ENCODE measurements around the gene PPA1. TPM values are rescaled to one million over a fixed set of nuclear protein-coding genes. Genes with fewer than 3 reads are reported as not detected.

PPA1 gene
- total RNA-seq, 1 experiment from 2014 or later: 293 TPM

DNA sequence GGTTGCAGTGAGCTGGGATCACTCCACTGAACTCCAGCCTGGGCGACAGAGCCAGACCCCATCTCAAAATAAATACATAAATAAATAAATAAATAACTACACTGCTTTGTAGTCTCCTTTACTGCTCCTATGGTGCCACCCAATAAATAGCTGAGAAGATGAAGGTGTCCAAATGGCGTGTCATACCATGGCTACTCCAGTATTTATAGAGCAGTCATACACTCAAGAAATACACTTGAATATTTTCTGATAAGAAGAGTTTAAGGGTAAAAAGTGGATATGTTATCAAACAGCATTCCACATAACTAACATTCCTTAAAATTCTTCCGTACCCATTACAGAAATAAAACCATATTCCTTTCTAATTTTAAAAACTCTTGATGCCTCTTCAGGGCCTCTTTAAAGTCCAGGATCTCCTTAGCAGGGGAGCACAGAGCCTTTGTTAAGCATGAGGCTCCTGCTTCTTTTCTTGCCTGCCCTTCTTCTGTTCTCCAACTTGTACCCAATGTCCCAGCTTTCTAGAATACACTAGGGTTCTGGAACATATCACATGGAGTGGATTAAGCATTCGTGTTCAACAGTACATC is 55.0 kb downstream of the PPA1 start:
- Mint-ChIP-seq H3K4me1 (ENCODE audit: insufficient read depth, unreplicated experiment) (peaks cover 7% of the 10 kb centered on the region), H3K4me3 (ENCODE audit: unreplicated experiment) (no peak overlapping the region), H3K36me3 (ENCODE audit: insufficient read depth, unreplicated experiment) (no peaks in the 10 kb centered on the region), H3K27ac (ENCODE audit: low read depth, unreplicated experiment) (no peak overlapping the region), H3K9me3 (ENCODE audit: unreplicated experiment) (peaks cover 16% of the 10 kb centered on the region), H3K27me3 (ENCODE audit: insufficient read depth, unreplicated experiment) (peaks cover 6% of the 10 kb centered on the region)
- ChIA-PET POLR2A (interaction anchor here (1.2 to 1.3 kb wide), 2 partner anchors 8 to 209 kb away, joined by 3 read pairs; no protein-coding TSS in a partner anchor), CTCF (interaction anchor here (2.3 kb wide), 1 partner anchor 62 kb away, joined by 8 read pairs; no protein-coding TSS in a partner anchor)
- intact Hi-C loops (cut with micrococcal nuclease): no loop called here
- no TSS peak for BruUV-seq (replicated peaks)
- TF ChIP-seq, protein P1, sequence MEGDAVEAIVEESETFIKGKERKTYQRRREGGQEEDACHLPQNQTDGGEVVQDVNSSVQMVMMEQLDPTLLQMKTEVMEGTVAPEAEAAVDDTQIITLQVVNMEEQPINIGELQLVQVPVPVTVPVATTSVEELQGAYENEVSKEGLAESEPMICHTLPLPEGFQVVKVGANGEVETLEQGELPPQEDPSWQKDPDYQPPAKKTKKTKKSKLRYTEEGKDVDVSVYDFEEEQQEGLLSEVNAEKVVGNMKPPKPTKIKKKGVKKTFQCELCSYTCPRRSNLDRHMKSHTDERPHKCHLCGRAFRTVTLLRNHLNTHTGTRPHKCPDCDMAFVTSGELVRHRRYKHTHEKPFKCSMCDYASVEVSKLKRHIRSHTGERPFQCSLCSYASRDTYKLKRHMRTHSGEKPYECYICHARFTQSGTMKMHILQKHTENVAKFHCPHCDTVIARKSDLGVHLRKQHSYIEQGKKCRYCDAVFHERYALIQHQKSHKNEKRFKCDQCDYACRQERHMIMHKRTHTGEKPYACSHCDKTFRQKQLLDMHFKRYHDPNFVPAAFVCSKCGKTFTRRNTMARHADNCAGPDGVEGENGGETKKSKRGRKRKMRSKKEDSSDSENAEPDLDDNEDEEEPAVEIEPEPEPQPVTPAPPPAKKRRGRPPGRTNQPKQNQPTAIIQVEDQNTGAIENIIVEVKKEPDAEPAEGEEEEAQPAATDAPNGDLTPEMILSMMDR (IDR thresholded peaks at IDR 0.05; ENCODE audit: unreplicated experiment): no peak
- DNase-seq (ENCODE audit: unreplicated experiment): no peak

DNA sequence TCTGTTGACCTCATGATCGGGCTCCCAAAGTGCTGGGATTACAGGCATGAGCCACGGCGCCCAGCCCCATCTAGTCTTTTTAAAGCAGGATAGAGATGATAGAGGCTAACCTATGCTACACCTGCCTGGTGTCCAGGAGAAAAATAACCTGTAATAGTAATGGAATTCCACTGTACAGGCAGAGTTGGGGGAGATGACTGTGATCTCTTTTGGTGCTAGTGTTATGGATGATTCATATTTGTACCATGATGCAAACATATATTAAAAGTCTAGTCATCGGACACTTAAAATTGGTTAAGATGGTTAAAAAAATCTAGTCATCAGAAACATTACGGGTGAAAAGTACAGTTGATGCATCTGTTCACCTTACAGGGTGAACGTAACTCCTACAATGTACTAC is 56.8 kb downstream of the PPA1 start:
- Mint-ChIP-seq H3K9me3 (ENCODE audit: unreplicated experiment) (peaks cover 16% of the 10 kb centered on the region), H3K4me1 (ENCODE audit: insufficient read depth, unreplicated experiment) (peaks cover 7% of the 10 kb centered on the region), H3K4me3 (ENCODE audit: unreplicated experiment) (no peak overlapping the region), H3K27ac (ENCODE audit: low read depth, unreplicated experiment) (no peak overlapping the region), H3K27me3 (ENCODE audit: insufficient read depth, unreplicated experiment) (no peaks in the 10 kb centered on the region), H3K36me3 (ENCODE audit: insufficient read depth, unreplicated experiment) (no peaks in the 10 kb centered on the region)
- BruUV-seq (replicated peaks): no TSS peak
- intact Hi-C loops (cut with micrococcal nuclease): no loop called here
- CTCF ChIA-PET: interaction anchor here (1.2 to 2.3 kb wide), 2 partner anchors 41 to 60 kb away, joined by 3 to 8 read pairs; no protein-coding TSS in a partner anchor
- POLR2A ChIA-PET: interaction anchor here (0.6 to 1.1 kb wide), 2 partner anchors 16 to 324 kb away, joined by 3 read pairs; no protein-coding TSS in a partner anchor
- DNase-seq (ENCODE audit: unreplicated experiment): no peak
- TF ChIP-seq, protein P1 (IDR thresholded peaks at IDR 0.05; ENCODE audit: unreplicated experiment): no peak

DNA sequence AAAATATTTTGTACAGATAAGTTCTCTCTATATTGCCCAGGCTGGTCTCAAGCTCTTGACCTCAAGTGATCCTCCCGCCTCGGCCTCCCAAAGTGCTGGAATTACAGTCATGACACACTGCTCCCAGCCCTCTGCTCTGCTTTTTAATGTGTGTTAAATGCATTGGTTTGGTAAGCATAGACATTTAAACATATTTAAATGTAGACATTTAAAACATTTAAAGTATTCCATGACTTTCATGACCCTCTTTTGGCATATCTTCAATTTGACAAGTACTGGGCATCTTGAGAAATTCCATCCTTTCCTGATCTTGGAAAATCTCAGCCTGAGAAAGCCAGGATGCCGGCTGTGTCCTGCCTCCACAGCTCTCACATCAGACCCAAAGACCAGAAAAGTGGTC is 57.7 kb downstream of the PPA1 start:
- Mint-ChIP-seq H3K36me3 (ENCODE audit: insufficient read depth, unreplicated experiment) (no peaks in the 10 kb centered on the region), H3K4me3 (ENCODE audit: unreplicated experiment) (no peak overlapping the region), H3K27ac (ENCODE audit: low read depth, unreplicated experiment) (no peak overlapping the region), H3K4me1 (ENCODE audit: insufficient read depth, unreplicated experiment) (peaks cover 7% of the 10 kb centered on the region), H3K9me3 (ENCODE audit: unreplicated experiment) (peaks cover 10% of the 10 kb centered on the region), H3K27me3 (ENCODE audit: insufficient read depth, unreplicated experiment) (no peaks in the 10 kb centered on the region)
- DNase-seq (ENCODE audit: unreplicated experiment): no peak
- CTCF ChIA-PET: interaction anchor here (0.6 to 1.2 kb wide), 4 partner anchors 17 to 749 kb away, joined by 3 to 4 read pairs (median 4); partner anchors contain the start of gene TYSND1
- POLR2A ChIA-PET: interaction anchor here (0.6 to 1.1 kb wide), 2 partner anchors 17 to 242 kb away, joined by 3 read pairs; no protein-coding TSS in a partner anchor
- BruUV-seq (replicated peaks): no TSS peak
- TF ChIP-seq, protein P1 (IDR thresholded peaks at IDR 0.05; ENCODE audit: unreplicated experiment): no peak
- intact Hi-C loops (cut with micrococcal nuclease): no loop called here

DNA sequence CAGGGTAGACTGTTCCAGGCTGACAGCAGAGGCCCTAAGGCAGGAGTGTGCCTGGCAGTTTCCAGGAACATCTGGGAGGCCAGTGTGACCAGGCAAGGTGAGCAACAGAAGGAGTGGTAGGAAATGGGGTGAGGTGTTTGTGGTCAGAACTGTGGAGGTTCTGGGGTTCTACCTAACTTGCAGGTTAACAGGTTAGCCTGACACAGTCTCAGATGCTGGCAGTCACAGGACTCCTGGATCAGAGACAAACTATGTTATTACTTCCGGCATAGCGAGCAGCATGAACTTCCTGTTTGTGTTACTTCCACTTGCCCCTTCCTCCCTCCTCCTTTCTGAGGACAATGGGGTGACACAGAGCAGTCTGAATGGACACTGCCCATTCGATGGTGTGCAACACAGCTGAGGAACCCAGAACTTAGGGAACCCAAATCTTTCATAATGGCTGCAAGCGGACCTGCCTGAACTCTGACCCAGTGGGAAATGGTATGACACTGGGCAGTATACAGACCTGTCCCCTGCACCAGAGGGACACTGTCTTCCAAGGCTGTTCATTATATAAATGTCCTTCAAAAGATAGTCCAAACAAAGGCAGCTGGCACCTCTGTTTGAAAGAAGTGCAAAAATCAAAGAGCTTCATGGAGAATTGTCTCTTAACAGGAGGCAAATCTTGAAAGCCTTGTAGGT is 59.0 kb downstream of the PPA1 start:
- POLR2A ChIA-PET: interaction anchor here (0.9 to 1.4 kb wide), 2 partner anchors 13 to 19 kb away, joined by 4 to 7 read pairs; no protein-coding TSS in a partner anchor
- TF ChIP-seq, protein P1 (IDR thresholded peaks at IDR 0.05; ENCODE audit: unreplicated experiment): no peak

More for the DNA sequence above, 59.0 kb downstream of the PPA1 start:
- Mint-ChIP-seq H3K4me3 (ENCODE audit: unreplicated experiment) (no peak overlapping the region), H3K4me1 (ENCODE audit: insufficient read depth, unreplicated experiment) (peaks cover 8% of the 10 kb centered on the region), H3K9me3 (ENCODE audit: unreplicated experiment) (no peaks in the 10 kb centered on the region), H3K27me3 (ENCODE audit: insufficient read depth, unreplicated experiment) (no peaks in the 10 kb centered on the region), H3K27ac (ENCODE audit: low read depth, unreplicated experiment) (no peak overlapping the region), H3K36me3 (ENCODE audit: insufficient read depth, unreplicated experiment) (no peaks in the 10 kb centered on the region)
- DNase-seq (ENCODE audit: unreplicated experiment): no peak
- no TSS peak for BruUV-seq (replicated peaks)
- CTCF ChIA-PET: no interaction called here
- intact Hi-C loops (cut with micrococcal nuclease): no loop called here
